Cardiac septum (tissue), 1 donor: ENCODE results near the gene EYS. TPM values are rescaled to one million over a fixed set of nuclear protein-coding genes. Genes with fewer than 3 reads are reported as not detected.
A peak's percentile ranks its signal among the peaks of the same experiment; 100 is the strongest.
"Not testable (repeated sequence)": the region's sequence is repeated elsewhere in the genome, so short reads cannot be mapped to it uniquely, and the experiment has no call there.

Experiments used
- DNase-seq: peaks from one replicate; pipeline ENCODE4 v3.0.0-alpha.2; 2020; ENCODE audit warnings: low spot score
- intact Hi-C: fragments of 100-400 bp; cut with DNase I; formaldehyde crosslinking; loops from one replicate; pipeline ENCODE4 v1.14.0; 2022
- total RNA-seq: library from RNA; stranded (reverse); fragmentation: NEBNext Ultra II Directional; extraction: Animal tissue kit (Norgen Biotek cat#: 25700); gene quantifications from one replicate; pipeline ENCODE4 v1.2.1, GENCODE V29; 2021
- donor health status: DM: no; HTN: no; CAD: no.

The EYS gene
- total RNA-seq, 1 donor from 2014 or later, result 0.24 TPM

DNA sequence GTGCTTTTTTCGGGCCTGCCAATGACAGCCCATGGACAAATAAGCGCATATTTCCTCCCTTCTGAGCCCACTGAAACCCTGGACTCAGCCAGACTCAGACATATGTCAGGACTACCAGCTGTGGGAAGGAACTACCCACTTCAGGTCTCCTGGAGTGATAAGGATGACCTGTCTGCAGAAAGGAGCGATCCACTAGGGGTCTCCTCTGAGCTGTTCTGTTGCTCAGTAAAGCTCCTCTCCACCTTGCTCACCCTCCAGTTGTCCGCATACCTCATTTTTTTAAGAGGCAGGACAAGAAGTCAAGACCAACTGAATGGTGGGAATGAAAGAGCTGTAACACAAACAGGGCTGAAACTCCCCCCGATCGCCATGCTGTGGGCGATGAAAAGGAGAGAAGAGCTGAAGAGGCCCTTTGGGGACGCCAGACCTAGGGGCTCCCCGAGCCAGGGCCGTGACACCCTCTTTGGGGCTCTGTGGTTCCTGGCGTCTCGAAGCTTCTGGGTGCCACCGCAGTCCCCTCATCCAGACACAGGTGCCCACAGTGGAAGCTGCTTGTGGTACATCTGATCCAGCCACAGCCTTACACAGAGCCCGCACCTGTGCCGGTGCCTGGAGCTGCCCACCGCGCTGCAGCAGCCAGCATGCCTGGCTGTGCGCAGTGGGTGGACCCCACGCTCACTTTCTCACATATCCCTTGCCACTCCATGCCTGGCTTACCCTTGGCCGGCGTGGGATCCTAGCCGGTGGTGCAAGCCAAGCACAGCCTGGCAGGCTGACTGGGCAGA lies 68.8 kb downstream of the EYS start:
- intact Hi-C loops, result no loop called here
- peak; percentile 71 for DNase-seq

DNA sequence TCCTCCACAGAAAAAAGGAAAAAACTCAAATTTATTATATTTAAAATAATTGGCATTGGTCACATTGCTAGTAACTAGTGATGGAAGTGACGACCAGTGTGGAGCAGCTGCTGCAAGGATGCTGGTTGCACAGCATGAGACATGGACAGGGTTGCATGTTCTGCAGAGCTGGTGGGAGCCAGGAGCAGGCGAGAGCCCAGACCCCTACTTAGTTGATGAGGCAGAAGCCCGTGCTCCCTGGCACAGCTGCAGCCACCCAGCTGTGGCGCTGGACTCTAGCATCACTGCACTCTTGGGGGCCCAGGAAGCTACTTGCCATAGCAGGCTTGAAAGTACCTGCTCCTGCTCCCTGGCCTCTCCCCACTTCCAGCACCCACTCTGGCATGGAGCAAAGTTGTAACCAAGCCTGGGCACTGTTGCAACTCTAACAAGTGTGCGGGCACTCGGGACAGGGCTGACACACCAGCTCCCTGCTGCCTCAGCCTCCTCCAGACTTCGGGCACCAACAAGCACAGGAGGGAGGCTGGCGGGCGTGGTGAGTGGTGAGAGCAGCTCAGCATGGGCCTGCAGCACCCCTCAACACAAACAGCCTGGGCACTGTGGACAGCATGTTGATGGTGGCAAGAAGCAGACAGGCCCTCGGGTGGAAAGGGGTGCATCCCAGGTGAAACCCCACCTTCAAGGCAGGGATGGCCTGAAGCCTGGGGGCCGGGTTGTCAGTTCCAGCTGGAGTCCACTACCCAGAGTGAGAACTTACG lies 69.6 kb downstream of the EYS start:
- intact Hi-C loops, result no loop called here
- DNase-seq, result peak; percentile 66

DNA sequence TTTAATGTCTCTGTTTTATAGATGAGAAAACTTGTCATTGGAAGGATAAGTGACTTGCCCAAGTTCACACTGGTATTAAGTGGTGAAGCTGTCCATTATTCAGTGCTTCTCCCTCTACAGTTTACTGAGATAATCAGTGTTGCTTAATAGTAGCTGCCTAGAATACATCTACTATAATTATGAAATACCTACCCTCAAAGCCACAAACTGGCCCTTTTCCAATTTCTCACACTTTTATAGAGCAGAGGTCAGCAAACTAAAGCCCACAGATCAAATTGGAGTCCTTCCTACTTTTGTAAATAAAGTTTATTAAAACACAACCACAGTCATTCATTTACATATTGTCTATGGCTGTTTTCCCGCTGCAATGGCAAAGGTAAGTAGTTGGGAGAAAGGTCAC lies 73.5 kb downstream of the EYS start:
- DNase-seq, result no peak
- intact Hi-C loops, result no loop called here

DNA sequence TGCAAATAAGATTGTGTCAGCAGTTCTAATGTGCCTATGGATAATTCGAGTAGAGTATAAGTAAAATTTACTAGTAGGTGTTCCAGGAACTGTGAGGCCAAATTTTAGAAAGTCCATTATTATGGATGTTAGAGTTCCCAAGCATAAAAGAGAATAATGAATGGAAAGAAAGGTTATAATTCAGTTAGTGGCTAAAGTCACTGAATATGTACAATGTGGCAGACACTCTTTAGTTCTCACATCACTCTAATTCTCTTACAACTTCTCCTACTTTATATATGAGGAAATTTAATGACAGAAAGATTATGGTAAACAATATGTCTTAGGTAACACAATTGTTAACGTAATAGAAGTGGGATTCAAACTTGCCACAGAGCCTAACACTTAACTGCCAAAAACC lies 75.3 kb downstream of the EYS start:
- intact Hi-C loops, result no loop called here
- no peak for DNase-seq

DNA sequence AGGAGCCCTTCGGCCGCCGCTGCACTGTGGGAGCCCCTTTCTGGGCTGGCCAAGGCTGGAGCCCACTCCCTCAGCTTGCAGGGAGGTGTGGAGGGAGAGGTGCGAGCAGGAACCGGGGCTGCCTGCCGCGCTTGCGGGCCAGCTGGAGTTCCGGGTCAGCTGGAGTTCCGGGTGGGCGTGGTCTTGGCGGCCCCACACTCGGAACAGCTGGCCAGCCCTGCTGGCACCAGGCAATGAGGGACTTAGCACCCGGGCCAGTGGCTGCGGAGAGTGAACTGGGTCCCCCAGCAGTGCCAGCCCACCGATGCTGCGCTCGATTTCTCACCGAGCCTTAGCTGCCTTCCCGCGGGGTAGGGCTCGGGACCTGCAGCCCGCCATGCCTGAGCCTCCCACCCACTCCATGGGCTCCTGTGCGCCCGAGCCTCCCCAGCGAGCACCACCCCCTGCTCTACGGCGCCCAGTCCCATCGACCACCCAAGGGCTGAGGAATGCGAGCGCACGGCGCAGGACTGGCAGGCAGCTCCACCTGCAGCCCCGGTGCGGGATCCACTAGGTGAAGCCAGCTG lies 79.5 kb downstream of the EYS start:
- peak; percentile 51 for DNase-seq
- intact Hi-C loops, result not testable (repeated sequence)

DNA sequence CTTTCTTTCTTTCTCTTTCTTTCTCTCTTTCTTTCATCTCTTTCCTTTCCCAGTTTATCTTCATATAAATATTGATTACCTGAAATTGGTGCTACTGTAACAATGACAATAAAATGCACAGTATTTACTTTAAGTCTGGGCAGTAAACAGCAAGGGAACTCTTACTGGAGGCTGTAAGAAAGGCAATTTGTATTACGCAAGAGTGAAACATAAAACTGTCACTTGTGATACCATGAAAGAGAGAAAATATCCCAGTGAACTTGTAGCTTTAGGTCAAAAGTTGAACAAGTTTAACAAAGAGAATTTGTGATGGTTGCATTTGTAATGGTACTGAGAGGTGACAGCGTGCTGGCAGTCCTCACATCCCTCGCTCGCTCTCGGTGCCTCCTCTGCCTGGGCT lies 80.0 kb downstream of the EYS start:
- DNase-seq, result no peak
- intact Hi-C loops, result no loop called here

DNA sequence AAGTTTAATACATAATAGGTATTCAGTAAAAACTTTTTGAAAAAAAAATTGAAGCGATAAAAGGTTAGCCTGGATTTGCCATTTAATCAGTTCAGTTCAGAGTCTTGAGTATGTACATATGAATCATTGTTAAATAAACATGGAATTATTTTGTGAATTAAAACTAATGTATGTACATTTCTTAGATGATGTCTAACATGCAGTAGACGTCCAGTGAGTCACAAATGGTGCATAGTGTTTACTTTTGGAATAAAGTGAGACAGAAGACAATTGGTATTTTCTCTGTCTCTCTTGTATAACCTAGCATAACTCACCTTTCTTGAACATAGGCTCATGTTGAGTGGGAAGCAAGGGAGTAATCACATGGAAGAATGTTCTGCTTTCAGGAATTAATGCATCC lies 83.5 kb downstream of the EYS start:
- DNase-seq, result no peak
- intact Hi-C loops, result no loop called here

DNA sequence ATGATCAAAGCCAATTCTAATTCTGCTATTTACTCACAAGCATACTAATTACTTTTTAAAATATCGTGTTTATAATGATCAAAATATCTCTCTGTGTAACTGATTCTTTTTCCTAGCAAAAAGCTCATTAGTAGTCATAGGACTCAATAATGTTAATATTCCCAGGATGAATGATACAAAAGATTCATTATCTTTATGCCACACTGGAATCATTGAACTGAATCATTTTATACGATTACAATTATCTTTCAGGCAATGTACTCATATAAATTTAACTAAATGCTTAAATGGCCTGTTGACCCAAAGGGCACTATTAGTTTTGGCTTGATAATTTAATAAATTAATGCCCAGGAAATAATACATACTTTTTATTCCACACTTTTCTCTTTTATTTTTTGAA lies 96.3 kb downstream of the EYS start:
- intact Hi-C loops, result no loop called here
- no peak for DNase-seq

DNA sequence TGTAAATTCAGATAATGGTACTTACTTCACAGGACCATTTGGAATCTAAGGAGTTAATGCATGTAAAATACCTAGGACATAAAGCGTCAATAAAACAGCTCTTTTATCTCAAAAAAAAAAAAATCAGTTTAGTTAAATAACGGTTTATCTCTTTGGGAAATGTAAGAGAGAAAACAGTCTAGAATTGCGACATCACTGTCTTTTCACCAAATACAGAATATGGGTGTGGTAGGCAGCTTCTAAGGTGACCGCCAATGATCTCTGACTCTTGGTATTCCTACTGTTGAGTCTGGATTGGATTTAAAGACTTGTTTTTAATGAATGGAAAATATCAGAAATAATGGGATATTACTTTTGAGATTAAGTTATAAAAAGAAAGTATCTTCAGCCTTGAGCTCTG lies 111.5 kb downstream of the EYS start:
- DNase-seq, result no peak
- intact Hi-C loops, result no loop called here

DNA sequence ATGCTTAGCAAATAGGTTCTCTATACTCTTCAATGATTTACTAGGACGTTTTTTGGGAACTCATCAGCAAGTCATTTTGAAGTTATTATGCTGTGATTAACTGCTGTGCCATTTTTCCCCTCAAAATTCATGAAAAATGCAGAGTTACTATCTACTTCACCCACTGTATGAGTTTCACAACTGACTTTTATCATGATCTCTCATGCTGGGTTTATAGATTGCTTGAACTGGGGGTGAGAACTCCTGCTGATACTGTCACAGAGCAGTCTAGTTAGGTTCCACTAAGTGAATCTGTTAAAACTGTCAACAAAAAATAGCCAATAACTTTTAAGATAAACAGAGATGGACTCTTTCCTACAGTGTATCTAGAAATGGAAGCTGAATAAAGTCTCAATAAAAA lies 136.7 kb downstream of the EYS start:
- DNase-seq, result no peak
- intact Hi-C loops, result no loop called here

DNA sequence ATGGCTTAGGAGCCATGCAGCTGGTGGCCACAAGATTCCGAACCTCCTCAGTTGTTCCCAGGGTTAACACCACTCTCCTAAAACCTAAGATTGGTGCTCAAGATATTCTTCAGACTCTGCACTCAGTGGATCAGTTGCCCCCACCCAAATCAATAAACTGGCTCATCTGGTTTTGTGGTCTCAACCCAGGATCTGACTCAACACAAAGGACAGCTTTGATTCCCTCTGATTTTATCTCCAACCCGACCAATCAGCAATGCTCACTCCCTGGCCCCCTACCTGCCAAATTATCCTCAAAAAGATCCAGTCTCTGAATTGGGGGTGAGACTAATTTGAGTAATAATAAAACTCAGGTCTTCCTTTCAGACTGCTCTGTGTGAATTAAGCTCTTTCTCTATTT lies 137.5 kb downstream of the EYS start:
- intact Hi-C loops, result no loop called here
- no peak for DNase-seq

DNA sequence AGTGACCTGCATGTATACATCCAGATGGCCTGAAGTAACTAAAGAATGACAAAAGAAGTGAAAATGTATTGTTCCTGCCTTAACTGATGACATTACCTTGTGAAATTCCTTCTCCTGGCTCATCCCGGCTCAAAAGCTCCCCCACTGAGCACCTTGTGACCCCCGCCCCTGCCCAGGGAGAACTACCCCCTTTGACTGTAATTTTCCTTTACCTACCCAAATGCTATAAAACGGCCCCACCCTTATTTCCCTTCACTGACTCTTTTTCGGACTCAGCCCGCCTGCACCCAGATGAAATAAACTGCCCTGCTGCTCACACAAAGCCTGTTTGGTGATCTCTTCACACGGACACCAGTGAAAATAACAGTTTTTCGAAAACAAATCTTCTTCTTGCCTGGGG lies 138.0 kb downstream of the EYS start:
- intact Hi-C loops, result not testable (repeated sequence)

DNA sequence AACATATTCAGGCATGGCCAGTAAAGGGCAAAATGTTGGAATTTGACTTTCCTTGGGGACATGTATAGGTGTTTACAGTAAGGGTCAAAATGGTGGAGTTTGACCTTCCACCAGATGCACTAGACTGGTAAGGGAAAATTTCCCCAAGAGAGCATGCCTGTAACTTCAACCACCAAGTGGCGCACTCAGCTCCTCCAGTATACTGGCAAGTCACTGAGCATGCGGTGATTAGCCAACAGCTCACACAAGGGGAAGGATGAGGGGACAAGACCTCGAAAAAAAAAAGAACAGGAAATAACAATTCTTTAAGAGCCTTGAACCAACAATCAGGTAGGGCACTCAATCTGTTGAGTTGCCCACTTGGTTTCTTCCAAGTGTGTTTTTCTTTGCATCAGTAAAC lies 140.9 kb downstream of the EYS start:
- intact Hi-C loops, result no loop called here
- no peak for DNase-seq

More for the DNA sequence above, 138.0 kb downstream of the EYS start:
- not testable (repeated sequence) for DNase-seq

DNA sequence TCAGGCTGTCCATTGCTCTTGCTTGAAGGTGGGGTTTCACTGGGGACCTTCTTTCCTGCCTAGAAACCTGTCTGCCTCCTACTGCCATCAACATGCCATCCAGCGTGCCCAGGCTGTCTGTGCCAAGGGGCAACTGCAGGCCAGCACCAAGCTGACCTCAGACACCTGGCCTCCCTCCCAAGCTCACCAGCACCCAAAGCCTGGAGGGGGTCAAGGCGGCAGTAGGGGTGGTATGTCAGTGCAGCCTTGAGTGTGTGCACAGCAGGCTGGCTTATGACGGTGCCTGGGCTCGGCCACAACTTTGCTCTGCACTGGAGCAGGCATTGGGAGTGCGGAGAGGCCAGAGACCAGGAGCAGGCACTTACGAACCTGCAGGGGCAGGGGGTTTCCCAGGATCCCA lies 149.0 kb downstream of the EYS start:
- intact Hi-C loops, result no loop called here
- no peak for DNase-seq

DNA sequence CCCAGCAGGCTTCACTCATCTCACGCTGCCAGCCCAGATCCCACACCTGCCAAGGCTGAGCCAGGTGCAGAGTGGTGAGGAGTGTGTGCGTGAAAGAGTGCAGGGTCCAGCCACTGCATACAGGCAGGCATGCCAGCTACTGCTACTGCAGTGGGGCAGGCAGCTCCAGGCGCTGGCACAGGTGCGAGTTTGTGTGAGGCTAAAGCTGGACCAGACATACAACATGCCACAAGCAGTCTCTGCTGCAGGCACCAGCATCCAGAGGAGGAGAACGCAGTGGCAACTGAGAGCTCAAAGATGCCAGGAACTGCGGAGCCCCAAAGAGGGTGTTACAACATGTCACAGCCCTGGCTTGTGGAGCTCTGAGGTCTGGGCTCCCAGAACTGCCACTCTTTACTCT lies 149.8 kb downstream of the EYS start:
- no peak for DNase-seq
- intact Hi-C loops, result no loop called here

DNA sequence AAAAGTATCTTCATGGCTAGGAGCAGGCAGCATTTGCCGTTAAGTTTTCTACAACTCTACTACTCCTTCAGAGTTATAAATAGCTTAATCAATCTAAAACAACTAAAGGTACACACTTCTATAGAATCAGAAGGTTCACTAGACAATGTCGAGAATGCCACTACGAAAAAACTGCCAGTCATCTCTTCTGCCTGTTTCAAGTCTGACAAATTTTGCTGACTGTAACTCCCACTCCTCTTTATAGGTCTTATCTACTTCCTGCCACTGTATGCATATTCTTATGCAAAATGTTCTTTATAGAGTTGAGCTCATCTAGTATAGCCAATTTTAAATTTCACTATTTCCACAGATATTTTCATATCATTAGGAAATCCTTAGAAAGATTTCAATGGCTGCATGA lies 160.1 kb downstream of the EYS start:
- no peak for DNase-seq
- intact Hi-C loops, result no loop called here

DNA sequence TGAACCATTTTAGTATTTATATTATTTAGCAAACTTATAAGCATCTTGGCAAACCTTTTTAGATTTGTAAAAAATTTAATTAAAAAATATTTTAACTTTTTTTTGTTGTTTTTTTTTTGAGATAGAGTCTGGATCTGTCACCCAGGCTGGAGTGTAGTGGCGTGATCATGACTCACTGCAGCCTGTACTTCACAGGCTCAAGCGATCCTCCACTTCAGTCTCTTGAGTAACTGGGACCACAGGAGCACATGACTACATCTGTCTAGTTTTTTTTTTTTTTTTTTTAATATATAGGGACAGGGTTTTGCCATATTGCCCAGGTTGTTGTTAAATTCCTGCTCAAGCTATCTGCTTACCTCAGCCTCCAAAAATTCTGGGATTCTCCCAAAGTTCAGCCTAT lies 161.1 kb downstream of the EYS start:
- DNase-seq, result no peak
- intact Hi-C loops, result no loop called here

DNA sequence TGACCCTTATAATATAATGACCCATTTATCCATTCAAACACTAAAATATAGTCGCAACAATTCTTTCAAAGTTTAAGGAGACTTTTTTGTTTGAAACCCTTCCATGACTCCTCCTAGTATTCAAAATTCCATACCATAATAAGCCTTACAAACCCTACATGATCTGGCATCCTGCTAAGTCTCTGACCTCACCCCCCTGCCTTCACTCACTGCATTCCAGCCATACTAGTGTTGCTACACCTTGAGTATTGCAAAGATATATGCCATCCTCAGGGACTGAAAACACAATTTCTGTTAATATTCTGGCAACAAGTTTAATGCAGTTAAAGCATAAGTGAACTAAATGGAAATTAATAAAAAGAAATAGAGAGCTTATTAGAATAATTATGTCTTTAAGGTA lies 168.4 kb downstream of the EYS start:
- DNase-seq, result no peak
- intact Hi-C loops, result no loop called here

DNA sequence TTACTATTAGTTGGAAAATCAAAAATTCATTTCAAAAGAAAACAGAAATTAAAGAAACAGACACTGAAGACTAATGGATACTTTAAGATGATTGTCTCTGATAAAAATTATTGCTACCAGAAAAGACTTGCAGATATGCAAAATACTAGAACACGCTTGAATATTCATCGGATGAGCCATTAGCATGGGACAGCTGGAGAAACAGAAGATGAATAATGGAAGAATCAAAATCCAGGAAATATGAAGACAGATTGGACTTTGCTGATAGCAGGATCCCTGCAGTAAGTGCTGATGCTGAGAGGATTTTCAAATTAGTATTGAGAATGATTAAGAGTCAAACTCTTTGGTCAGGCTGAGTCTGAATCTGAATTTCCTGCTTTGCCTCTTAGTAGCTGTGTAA lies 169.4 kb downstream of the EYS start:
- DNase-seq, result no peak
- intact Hi-C loops, result no loop called here

DNA sequence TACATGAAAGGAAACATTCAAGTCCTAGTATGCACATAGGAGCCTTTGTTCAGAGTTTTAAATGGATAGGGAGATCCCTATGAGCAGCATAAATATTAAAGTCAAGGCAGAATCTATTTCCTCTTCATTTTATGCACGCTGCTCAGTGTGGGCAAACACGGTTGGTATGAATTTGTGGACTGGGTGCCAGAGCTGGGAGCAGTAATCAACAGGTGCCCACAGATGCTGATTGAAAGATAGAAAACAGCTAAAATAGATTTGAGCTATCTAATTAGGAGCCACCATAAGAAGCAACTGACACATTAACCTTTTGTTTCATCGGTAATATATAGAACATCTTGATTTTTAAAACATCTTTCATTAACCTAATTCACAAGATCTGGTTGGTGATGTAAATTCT lies 175.5 kb downstream of the EYS start:
- intact Hi-C loops, result no loop called here
- no peak for DNase-seq

DNA sequence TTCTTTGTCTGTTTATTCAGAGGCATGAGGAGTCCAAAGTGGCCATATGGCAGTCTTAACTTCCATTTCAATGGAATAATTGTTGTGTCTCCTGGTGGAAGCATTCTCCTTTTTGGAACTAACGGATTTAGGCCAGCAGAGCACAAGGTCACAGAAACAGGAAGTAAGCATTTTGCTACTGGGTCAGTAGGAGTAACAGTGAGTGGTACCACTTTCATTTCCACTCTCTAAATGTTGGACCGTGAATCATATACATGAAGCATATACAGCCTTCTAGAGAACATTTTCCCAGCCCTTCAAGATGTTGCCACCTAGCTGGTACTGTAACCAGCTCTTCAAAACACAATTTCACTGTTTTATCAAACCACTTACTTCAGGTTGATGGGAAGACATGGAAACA lies 182.8 kb downstream of the EYS start:
- intact Hi-C loops, result no loop called here
- DNase-seq, result no peak
